NCI-H2196 treated with DMSO at 0.1 percent for 48 hours (cell line): ENCODE measurements around the gene MPG.

ENCODE experiments used
- DNase-seq: peaks from one replicate; lab custom pipeline; 2025; ENCODE audit not compliant: unreplicated experiment; lab: John Stamatoyannopoulos, UW

Gene MPG

GRCh38 chr16:83781-84615 is 6.0 kb downstream of the MPG start:
- peak; percentile 80 for DNase-seq

GRCh38 chr16:84718-85406 is 6.8 kb downstream of the MPG start:
- DNase-seq, result peak; percentile 97

GRCh38 chr16:85407-85782 is 7.4 kb downstream of the MPG start:
- no peak for DNase-seq

DNA sequence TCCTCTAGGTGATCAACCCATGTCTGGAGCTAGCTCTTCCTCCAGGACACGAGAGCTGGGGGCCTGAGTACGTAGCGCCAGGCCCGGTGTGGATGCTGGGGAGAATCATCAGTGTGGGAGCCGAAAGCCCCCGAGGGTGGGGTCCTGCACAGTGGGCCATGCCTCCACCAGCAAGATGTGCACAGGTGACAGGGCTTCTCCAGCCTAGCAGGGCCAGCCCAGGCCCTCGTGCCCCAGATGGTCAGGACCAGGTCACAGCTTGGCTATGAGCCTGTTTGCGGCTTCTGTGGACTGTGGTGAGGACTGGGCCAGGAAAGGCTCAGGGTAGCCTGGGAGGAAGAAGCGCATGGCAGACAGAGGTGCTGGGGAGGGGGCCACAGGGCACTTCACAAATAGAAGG is 7.8 kb downstream of the MPG start:
- no peak for DNase-seq

DNA sequence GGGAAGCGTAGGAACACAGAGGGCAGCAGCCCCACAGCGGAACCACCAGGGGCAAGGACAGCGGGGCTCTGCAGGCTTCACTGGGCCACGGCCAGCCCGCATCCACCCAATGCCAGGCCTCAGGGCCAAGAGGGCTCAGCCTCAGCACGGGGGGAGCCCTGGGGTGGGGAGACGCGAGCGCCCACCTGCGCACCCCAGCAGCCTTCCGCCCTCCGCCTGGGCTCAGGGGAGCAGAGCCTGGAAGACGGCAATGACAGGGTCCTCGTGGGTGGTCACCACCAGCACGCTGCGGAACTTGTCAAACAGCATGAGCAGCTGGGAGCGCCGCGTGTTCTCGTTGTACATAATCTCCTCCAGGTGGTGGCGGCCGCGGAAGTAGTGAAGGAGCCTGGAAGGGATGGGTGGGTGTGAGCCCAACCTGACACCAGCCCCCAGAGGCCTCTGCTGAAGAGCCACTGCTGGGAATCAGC is 8.5 kb downstream of the MPG start:
- no peak for DNase-seq

GRCh38 chr16:88613-89012 is 10.6 kb downstream of the MPG start:
- no peak for DNase-seq

GRCh38 chr16:89391-90302 is 11.6 kb downstream of the MPG start:
- no peak for DNase-seq

DNA sequence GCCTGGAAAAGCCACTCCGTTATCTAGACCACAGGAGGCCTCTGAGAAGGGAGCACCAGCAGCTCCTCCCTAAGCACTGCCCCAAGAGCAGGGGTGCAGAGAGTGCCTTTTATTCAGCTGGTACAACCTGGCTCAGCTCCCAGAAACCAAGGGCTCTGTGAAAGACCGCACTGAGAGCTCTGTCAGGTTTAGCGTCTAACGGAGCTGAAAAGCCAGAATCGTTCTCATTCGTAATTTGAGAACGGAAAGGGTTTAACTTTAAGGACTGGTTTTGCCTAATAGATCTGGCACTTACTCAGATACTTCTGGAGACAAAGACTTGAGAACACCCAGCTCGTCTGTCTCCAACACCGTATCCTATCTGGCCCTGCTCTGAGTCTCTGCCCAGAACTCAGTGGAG is 13.5 kb downstream of the MPG start:
- peak; percentile 89 for DNase-seq

- no peak for DNase-seq
Observed at GRCh38 chr16:92431-93339, 14.7 kb downstream of the MPG start.

- DNase-seq, result no peak
Observed at GRCh38 chr16:94918-95265, 16.9 kb downstream of the MPG start.

- DNase-seq, result peak; percentile 72
Observed at GRCh38 chr16:96935-97381, 18.9 kb downstream of the MPG start.

- no peak for DNase-seq
Observed at GRCh38 chr16:97822-98221, 19.8 kb downstream of the MPG start.

GRCh38 chr16:100989-101388 is 23.0 kb downstream of the MPG start:
- no peak for DNase-seq

DNA sequence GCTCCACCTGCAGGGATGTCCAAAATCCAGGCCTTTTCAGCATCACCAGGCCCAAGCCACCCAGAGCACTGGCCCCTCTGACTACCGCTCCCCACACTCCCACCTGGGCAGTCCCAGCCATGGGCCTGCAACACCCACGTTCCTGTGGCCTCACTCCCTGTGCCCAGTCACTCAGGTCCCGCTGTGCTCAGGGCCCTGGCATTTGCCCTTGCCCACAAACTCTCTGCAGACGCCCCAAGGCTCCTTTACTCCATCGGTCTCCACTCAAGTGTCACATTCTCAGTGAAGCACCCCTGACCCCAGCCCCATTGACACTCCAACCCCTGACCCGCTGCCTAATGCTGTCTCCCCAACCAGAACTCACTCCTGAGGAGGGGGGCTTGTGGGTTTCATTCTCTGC is 23.6 kb downstream of the MPG start:
- no peak for DNase-seq

DNA sequence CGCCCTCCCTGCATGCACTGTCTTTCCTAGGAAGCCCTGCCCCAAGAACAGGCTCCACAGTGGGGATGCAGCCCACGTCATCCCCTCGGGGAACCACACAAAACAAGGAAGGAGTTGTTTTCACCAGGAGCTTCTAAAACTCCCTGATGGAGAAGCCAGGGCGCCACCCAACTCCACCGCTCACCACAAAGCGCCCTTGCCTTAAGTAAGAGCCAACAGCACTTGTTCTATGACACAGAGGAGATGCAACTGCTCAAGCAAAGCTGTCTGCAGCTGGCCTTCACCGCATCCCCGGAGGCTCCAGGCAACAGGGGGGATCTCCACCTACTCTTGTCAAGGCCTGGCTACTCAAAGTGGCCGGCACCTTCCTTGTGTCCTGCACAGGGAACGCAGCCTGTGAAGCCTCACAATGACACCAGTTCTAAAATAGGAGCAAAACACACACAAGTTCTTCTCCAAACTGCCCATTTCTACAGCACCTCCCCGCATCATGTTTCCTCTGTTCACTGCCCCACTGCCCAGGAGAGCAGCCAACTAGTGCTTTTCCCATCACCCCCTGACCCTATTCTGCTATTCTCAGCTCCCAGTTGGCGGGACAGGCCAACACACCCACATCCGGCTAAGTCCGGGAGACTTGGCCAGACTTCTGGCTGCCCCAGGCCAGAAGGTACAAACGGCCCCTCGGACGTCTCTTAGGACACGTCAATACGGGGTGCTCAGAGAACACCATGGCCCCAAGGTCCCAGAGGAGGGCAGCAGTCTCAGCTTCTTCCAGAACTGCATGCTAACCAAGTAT is 24.2 kb downstream of the MPG start:
- DNase-seq, result no peak

DNA sequence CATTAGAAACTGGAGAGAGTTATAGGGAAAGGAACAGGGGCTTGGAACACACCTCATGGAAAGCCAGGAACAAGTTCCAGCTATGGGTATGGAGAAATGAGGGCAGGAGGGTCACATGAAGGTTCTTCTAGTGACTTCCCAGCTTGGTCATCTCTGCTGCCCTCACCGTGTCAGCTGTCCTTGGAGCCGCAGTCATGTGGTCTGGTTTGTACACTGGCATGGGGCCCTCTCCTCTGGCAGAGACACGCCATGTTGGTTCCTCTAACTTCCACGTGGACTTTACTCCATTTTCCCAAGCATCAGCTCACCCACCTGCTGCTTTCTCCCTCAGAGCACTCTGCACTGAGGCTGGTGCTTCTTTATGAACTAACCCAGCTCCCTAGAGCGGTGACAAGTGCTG is 26.3 kb downstream of the MPG start:
- DNase-seq, result no peak

GRCh38 chr16:104928-105327 is 26.9 kb downstream of the MPG start:
- DNase-seq, result no peak

DNA sequence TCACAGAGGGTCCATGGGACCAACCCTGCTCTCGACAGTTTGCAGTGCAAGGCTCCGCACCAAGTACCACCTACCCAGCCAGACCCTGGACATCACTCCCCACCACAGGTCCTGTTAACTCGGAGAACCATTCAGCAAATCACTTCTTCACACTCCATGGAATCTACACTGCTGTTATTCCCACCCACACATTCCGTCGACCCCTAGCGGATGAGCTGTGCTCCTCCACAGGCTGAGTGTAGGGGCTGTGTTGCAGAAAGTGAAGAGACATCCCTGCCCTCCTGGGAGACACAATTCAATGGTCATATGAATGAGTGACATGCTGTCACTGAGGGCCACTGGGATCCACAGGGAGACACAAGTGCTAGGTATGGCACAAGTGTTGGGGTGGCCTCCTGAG is 27.5 kb downstream of the MPG start:
- DNase-seq, result no peak

GRCh38 chr16:106623-107324 is 28.7 kb downstream of the MPG start:
- peak; percentile 76 for DNase-seq
